ENCODE results near the gene RRAGB. TPM values are rescaled to one million over a fixed set of nuclear protein-coding genes. Genes with fewer than 3 reads are reported as not detected.
A peak's percentile ranks its signal among the peaks of the same experiment; 100 is the strongest.
"Not testable (repeated sequence)": the region's sequence is repeated elsewhere in the genome, so short reads cannot be mapped to it uniquely, and the experiment has no call there.

The RRAGB gene
- total RNA-seq (2014; rRNA removed; shearing (Covaris generic)): 7.0 and 8.4 TPM in 2 replicates

- no peaks in the 10 kb centered on the region for H3K4me1 ChIP-seq
- no peaks in the 10 kb centered on the region for H3K9me3 ChIP-seq (replicated peaks)
- DNase-seq: peak; percentile 89 to 91
- no peaks in the 10 kb centered on the region for H3K27me3 ChIP-seq
- H3K36me3 ChIP-seq: no peaks in the 10 kb centered on the region
- H3K27ac ChIP-seq: peak within 1 kb of the TSS; percentile 51
- peak within 1 kb of the TSS; percentile 82 for H3K4me3 ChIP-seq
Measured at GRCh38 chrX:55717521-55718497, at the start of gene RRAGB. RRAGB (plus strand) TSS chrX:55717749; CDS start chrX:55718328, 579 bp downstream.

- no peaks in the 10 kb centered on the region for H3K9me3 ChIP-seq (replicated peaks)
- DNase-seq: no peak
- no peak overlapping the region for H3K4me3 ChIP-seq
- H3K27ac ChIP-seq: no peak overlapping the region
- H3K4me1 ChIP-seq: no peaks in the 10 kb centered on the region
- H3K27me3 ChIP-seq: no peaks in the 10 kb centered on the region
- H3K36me3 ChIP-seq: no peaks in the 10 kb centered on the region
Measured at GRCh38 chrX:55668084-55668483, 49.5 kb upstream of the RRAGB start.

GRCh38 chrX:55688579-55688978, 29.0 kb upstream of the RRAGB start:
- H3K27me3 ChIP-seq; H3K9me3 ChIP-seq (replicated peaks); H3K4me3 ChIP-seq; DNase-seq; H3K4me1 ChIP-seq; H3K27ac ChIP-seq; H3K36me3 ChIP-seq: not testable (repeated sequence)

GRCh38 chrX:55695227-55696018, 22.1 kb upstream of the RRAGB start:
- H3K36me3 ChIP-seq: no peaks in the 10 kb centered on the region
- DNase-seq: no peak
- H3K9me3 ChIP-seq (replicated peaks): no peaks in the 10 kb centered on the region
- H3K4me1 ChIP-seq: no peaks in the 10 kb centered on the region
- H3K27ac ChIP-seq: no peak overlapping the region
- no peak overlapping the region for H3K4me3 ChIP-seq
- no peaks in the 10 kb centered on the region for H3K27me3 ChIP-seq

GRCh38 chrX:55697381-55697780, 20.2 kb upstream of the RRAGB start:
- no peaks in the 10 kb centered on the region for H3K4me1 ChIP-seq
- H3K9me3 ChIP-seq (replicated peaks): no peaks in the 10 kb centered on the region
- H3K36me3 ChIP-seq: no peaks in the 10 kb centered on the region
- H3K27ac ChIP-seq: no peak overlapping the region
- H3K4me3 ChIP-seq: no peak overlapping the region
- DNase-seq: no peak
- no peaks in the 10 kb centered on the region for H3K27me3 ChIP-seq

GRCh38 chrX:55702671-55703070, 14.9 kb upstream of the RRAGB start:
- no peaks in the 10 kb centered on the region for H3K4me1 ChIP-seq

GRCh38 chrX:55703436-55703835, 14.1 kb upstream of the RRAGB start:
- H3K9me3 ChIP-seq (replicated peaks); H3K4me3 ChIP-seq; DNase-seq; H3K4me1 ChIP-seq; H3K36me3 ChIP-seq; H3K27me3 ChIP-seq; H3K27ac ChIP-seq: not testable (repeated sequence)

More at GRCh38 chrX:55702671-55703070, 14.9 kb upstream of the RRAGB start:
- H3K27me3 ChIP-seq: no peaks in the 10 kb centered on the region
- no peaks in the 10 kb centered on the region for H3K36me3 ChIP-seq
- H3K4me3 ChIP-seq: no peak overlapping the region
- no peaks in the 10 kb centered on the region for H3K9me3 ChIP-seq (replicated peaks)
- no peak overlapping the region for H3K27ac ChIP-seq
- no peak for DNase-seq

- H3K4me3 ChIP-seq; H3K27ac ChIP-seq; H3K4me1 ChIP-seq; H3K27me3 ChIP-seq; DNase-seq; H3K36me3 ChIP-seq; H3K9me3 ChIP-seq (replicated peaks): not testable (repeated sequence)
Measured at GRCh38 chrX:55705066-55705465, 12.5 kb upstream of the RRAGB start.

- Histone ChIP-seq H3K27ac (no peak overlapping the region), H3K4me3 (no peak overlapping the region), H3K9me3 (replicated peaks) (no peaks in the 10 kb centered on the region), H3K4me1 (no peaks in the 10 kb centered on the region), H3K27me3 (no peaks in the 10 kb centered on the region), H3K36me3 (no peaks in the 10 kb centered on the region)
- peak in 1 of 2 experiments; percentile 7 for DNase-seq
Measured at GRCh38 chrX:55709735-55710134, 7.8 kb upstream of the RRAGB start.

- no peaks in the 10 kb centered on the region for H3K4me1 ChIP-seq
- no peaks in the 10 kb centered on the region for H3K36me3 ChIP-seq
- no peaks in the 10 kb centered on the region for H3K9me3 ChIP-seq (replicated peaks)
- H3K27me3 ChIP-seq: no peaks in the 10 kb centered on the region
- no peak for DNase-seq
- H3K4me3 ChIP-seq: no peak overlapping the region
- H3K27ac ChIP-seq: no peak overlapping the region
Measured at GRCh38 chrX:55710701-55711100, 6.8 kb upstream of the RRAGB start.

- no peak overlapping the region for H3K27ac ChIP-seq
- no peak overlapping the region for H3K4me3 ChIP-seq
- no peak for DNase-seq
- H3K36me3 ChIP-seq: no peaks in the 10 kb centered on the region
- no peaks in the 10 kb centered on the region for H3K4me1 ChIP-seq
- no peaks in the 10 kb centered on the region for H3K9me3 ChIP-seq (replicated peaks)
- no peaks in the 10 kb centered on the region for H3K27me3 ChIP-seq
Measured at GRCh38 chrX:55713631-55714030, 3.9 kb upstream of the RRAGB start.

GRCh38 chrX:55714161-55714560, 3.4 kb upstream of the RRAGB start:
- H3K36me3 ChIP-seq: no peaks in the 10 kb centered on the region
- no peaks in the 10 kb centered on the region for H3K4me1 ChIP-seq

GRCh38 chrX:55715847-55716246, 1.7 kb upstream of the RRAGB start:
- Histone ChIP-seq H3K36me3 (no peaks in the 10 kb centered on the region), H3K4me3 (no peak overlapping the region), H3K4me1 (no peaks in the 10 kb centered on the region), H3K27me3 (no peaks in the 10 kb centered on the region), H3K9me3 (replicated peaks) (no peaks in the 10 kb centered on the region), H3K27ac (no peak overlapping the region)
- DNase-seq: peak; percentile 1 to 2

More at GRCh38 chrX:55714161-55714560, 3.4 kb upstream of the RRAGB start:
- H3K4me3 ChIP-seq: no peak overlapping the region
- H3K9me3 ChIP-seq (replicated peaks): no peaks in the 10 kb centered on the region
- no peak for DNase-seq
- H3K27ac ChIP-seq: no peak overlapping the region
- H3K27me3 ChIP-seq: no peaks in the 10 kb centered on the region

GRCh38 chrX:55716937-55717336, 612 bp upstream of the RRAGB start:
- Histone ChIP-seq H3K4me3 (peak overlapping the region; percentile 82), H3K27ac (no peak overlapping the region)

GRCh38 chrX:55731826-55732225, 14.3 kb downstream of the RRAGB start:
- Histone ChIP-seq H3K4me3 (no peak overlapping the region), H3K27ac (no peak overlapping the region), H3K4me1 (no peaks in the 10 kb centered on the region), H3K27me3 (no peaks in the 10 kb centered on the region), H3K9me3 (replicated peaks) (no peaks in the 10 kb centered on the region), H3K36me3 (no peaks in the 10 kb centered on the region; the same call in 1 of the 2 replicates)
- DNase-seq: no peak

More at GRCh38 chrX:55716937-55717336, 612 bp upstream of the RRAGB start:
- Histone ChIP-seq H3K9me3 (replicated peaks) (no peaks in the 10 kb centered on the region), H3K4me1 (no peaks in the 10 kb centered on the region), H3K36me3 (no peaks in the 10 kb centered on the region), H3K27me3 (no peaks in the 10 kb centered on the region)
- DNase-seq: no peak

All from SJCRH30 (cell line).